Spleen (tissue), 7 donors: Measurements from ENCODE around the gene DOCK1.

Source experiments
- CTCF ChIP-seq, 11 experiments: fragments of 200-600 bp in 7 of 11; fragments of 450-650 bp in 4 of 11; sonication (generic) in 4 of 11; IDR thresholded peaks in 8 of 11; conservative IDR thresholded peaks in 3 of 11; 1 replicate in 7 of 11; 2 replicates in 4 of 11; pipeline versions ENCODE4 v1.4.0 to v1.8.0; 2016 to 2021; ENCODE audit warnings: antibody characterized with exemption in 11 of 11, inconsistent platforms in 4 of 11, mild to moderate bottlenecking in 1 of 11
- POLR2A ChIP-seq, 3 donors: fragments of 450-650 bp; IDR thresholded peaks; one replicate each; pipeline ENCODE4 v1.5.1; 2017; ENCODE audit warnings: antibody characterized with exemption in 3 of 3, mild to moderate bottlenecking in 1 of 3
- POLR2AphosphoS5 ChIP-seq, 3 donors: sonication (generic); formaldehyde crosslinking; IDR thresholded peaks; one replicate each; pipeline ENCODE4 v1.5.1; 2017; ENCODE audit warnings: antibody characterized with exemption in 3 of 3
- donor health status: DM: no; HTN: no; CAD: no; lungs with moderate emphysema.
- donor health status: DM: no; HTN: no; CAD: no.
- donor health status: DM: no; HTN: no; CAD: no.

- TF ChIP-seq CTCF (IDR thresholded peaks at IDR 0.05 in 8 of 11, conservative IDR thresholded peaks at IDR 0.05 in 3 of 11) (no peak), POLR2A (IDR thresholded peaks at IDR 0.05) (no peak), POLR2AphosphoS5 (IDR thresholded peaks at IDR 0.05) (no peak)
Measured at GRCh38 chr10:127459918-127460317, 554.7 kb downstream of the DOCK1 start.
